GM12872 (cell line): Measurements from ENCODE around the gene DSCAM.

ENCODE experiments used
- TF ChIP-seq, protein P1 (sequence below): IDR thresholded peaks from 3 replicates; pipeline ENCODE4 v1.5.1; 2011; ENCODE audit warnings: low read depth, mild to moderate bottlenecking, low read length, moderate library complexity; ENCODE audit not compliant: insufficient read depth

The DSCAM gene

DNA sequence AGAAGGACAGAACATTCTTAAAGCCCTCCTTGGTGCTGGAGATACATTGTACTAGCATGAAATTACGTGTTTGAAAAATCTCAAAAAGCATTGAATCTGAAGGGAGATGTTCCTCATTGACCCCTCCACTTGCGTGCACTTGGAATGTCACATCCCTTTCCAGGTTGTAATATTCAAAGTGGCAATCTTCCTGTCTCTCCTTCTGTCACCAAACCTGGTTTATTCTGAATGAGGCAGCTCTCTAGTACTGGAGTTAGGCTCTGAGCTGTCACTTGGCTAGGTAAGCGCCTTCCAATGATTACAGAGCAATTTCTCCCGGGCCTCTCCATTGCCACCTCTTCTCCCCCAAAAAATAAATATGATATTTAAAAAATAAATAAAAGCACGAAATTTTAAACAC is 855 bp downstream of the DSCAM start:
- TF ChIP-seq, protein P1, sequence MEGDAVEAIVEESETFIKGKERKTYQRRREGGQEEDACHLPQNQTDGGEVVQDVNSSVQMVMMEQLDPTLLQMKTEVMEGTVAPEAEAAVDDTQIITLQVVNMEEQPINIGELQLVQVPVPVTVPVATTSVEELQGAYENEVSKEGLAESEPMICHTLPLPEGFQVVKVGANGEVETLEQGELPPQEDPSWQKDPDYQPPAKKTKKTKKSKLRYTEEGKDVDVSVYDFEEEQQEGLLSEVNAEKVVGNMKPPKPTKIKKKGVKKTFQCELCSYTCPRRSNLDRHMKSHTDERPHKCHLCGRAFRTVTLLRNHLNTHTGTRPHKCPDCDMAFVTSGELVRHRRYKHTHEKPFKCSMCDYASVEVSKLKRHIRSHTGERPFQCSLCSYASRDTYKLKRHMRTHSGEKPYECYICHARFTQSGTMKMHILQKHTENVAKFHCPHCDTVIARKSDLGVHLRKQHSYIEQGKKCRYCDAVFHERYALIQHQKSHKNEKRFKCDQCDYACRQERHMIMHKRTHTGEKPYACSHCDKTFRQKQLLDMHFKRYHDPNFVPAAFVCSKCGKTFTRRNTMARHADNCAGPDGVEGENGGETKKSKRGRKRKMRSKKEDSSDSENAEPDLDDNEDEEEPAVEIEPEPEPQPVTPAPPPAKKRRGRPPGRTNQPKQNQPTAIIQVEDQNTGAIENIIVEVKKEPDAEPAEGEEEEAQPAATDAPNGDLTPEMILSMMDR = no peak

DNA sequence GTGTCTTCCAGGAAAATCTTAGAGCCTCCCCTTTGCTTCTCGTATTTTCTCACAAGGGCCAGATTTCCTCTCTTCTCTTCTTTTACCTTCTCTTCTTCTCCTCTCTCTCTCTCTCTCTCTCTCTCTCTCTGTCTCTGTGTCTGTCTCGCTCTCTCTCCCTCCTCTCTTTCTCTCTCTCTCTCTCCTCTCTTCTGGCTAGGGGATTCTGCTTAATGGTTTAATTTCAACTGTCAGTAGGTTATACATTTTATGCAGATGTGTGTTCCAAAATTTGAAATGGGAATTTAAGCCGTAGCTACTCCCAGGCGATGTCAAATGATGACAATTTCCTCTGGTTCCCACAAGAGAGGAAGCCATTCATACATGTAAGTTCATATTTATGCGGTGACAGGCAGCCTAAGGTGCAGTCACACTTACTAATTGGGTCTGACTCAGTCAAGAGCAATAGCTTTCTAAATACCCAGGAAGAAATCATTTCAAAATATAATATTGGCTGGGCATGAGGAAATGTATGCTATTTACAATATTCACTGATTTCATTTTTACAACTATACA is 1.4 kb downstream of the DSCAM start:
- TF ChIP-seq, protein P1 = no peak

DNA sequence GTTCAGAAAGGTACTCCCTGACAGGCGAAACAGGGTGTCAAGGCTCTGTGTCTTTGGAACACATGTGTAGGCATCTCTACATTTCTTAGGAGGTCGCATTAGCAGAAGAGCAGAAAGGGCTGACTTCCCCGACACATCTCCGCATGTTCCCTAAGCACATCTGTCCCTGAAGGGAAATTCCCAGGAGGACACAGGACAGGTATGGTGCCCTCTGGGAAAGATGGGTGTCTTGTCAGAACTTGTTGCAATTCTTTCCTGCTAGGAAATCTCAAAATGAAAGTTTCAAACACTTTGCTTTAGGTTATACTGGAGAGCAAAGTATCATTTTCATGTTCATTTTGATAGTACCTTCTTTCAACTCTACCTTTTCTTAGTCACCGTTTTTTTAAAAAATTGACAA is 2.0 kb downstream of the DSCAM start:
- TF ChIP-seq, protein P1 = no peak

DNA sequence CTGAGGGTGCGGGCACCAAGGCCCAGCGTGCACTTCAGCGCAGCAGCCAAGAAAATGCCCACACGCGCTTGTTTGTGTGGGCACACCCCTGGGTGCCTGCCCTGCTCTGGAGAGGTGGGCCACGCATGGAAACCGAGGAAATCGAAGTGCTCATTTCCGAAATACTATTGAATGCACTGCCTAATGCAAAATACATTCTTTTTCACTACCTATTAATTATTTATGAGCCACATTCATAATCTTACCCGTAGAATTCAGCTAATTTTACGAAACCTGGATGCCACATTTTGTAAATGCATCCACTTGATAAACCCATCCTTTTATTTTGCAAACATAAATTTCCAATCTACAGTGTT is 4.8 kb downstream of the DSCAM start:
- TF ChIP-seq, protein P1 = no peak

DNA sequence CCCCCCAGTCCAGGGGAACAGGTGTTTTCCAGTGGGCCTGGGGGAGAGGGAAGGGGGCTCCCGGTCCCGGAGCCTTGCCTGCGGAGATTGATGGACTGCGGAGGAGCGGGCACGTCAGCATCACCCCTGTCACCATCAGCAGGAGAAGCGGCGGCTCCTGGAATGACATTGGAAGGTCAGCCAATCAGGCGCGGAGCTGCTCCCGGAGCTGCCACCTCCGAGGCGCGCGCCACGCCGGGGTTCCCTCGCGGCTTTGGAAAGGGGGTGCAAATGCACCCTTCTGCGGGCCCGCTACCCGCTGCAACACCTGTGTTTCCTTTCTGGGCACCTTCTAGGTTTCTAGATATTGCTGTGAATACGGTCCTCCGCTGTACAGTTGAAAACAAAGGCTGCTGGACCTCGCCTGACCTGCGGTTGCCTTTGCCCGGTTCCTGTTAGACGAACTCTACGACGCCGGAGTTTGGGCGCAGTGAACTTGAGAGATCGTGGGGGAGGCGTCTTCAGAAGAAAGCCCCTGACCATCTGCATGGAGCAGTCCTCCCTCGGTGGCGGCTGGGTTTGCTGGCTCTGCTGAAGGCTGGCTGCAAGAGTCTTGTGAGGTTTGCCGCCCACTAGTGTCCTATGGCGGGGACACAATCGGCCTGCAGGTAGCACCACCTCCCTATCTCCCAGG is 5.3 kb downstream of the DSCAM start:
- TF ChIP-seq, protein P1 = no peak

DNA sequence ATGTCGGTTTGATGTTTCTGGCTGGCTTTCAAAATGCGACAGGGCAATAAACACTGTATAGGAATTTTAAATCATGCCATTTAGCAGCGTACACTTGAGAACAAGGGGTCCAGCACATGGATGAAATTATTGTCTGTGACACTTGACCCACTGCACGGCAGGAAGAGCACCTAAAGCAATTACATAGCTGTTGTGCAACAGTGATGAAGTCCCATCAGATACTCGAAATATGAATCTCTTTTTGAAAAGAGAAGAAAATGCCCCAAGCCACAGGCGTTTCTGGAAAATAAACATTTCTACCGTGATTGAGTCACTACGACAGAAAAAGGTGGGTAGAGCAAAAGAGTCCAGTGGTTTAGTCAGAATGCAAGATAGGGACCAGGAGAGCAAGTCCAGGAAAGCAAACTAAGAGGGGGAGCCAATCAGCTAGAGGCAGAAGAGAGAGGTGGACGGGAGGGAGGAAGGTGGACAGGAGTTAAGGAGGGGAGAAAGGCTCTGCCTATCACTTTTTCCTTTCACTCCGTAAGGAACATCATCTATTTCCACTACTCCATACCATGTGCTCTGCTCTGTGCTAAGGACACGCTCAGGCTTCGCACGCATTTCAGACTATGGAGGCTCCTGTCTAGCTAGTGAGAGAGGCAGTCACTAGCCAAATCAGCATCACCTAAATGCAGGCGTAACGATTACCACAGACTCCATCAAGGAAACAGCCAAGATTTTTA is 6.4 kb downstream of the DSCAM start:
- TF ChIP-seq, protein P1 = no peak

DNA sequence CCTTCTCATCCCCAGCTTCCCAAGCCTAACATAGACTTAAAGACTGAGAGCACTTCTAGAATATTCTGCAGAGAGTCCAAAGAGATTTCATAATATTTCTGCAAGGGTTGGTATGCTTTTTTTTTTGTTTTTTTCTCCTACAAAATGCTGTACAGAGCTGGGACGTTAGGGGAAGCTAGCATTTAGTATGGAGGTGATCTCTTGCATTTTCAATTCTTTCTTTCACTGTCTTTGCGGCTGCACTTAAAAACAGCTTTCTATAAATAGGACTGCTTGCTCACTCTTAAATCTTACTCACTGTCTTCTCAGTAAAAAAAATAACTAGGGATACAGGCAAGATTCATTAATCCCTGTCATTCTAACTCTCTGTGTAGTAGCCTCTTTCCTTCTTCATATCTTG is 7.4 kb downstream of the DSCAM start:
- TF ChIP-seq, protein P1 = no peak
